Liver (tissue), 9 donors: ENCODE results near the gene STAT1. TPM values are rescaled to one million over a fixed set of nuclear protein-coding genes. Genes with fewer than 3 reads are reported as not detected.

Source experiments
- DNase-seq: peaks from one replicate; pipeline ENCODE4 v3.0.0-alpha.2; 2017; ENCODE audit warnings: low spot score
- H3K27ac ChIP-seq, 2 donors: one replicate each; pipeline ENCODE4 v1.7.0; 2013; ENCODE audit warnings: inconsistent platforms in 2 of 2, low read length in 2 of 2, control low read depth in 1 of 2, low read depth in 1 of 2, mild to moderate bottlenecking in 1 of 2
- H3K27me3 ChIP-seq, 4 donors: one replicate each; pipeline versions ENCODE4 v1.6.1 to v1.7.0; 2013; ENCODE audit warnings: low read length in 3 of 4, inconsistent platforms in 1 of 4, mild to moderate bottlenecking in 1 of 4, moderate library complexity in 1 of 4; ENCODE audit not compliant: control insufficient read depth in 4 of 4, insufficient read depth in 4 of 4
- H3K36me3 ChIP-seq, 4 donors: one replicate each; pipeline versions ENCODE4 v1.6.1 to v1.7.0; 2013; ENCODE audit warnings: low read length in 3 of 4, mild to moderate bottlenecking in 3 of 4, low read depth in 1 of 4, moderate library complexity in 1 of 4; ENCODE audit not compliant: control insufficient read depth in 4 of 4, insufficient read depth in 3 of 4
- H3K4me1 ChIP-seq, 4 donors: one replicate each; pipeline versions ENCODE4 v1.6.1 to v1.7.0; 2013; ENCODE audit warnings: low read length in 3 of 4, mild to moderate bottlenecking in 3 of 4, moderate library complexity in 1 of 4; ENCODE audit not compliant: control insufficient read depth in 4 of 4, insufficient read depth in 4 of 4
- H3K4me3 ChIP-seq, 3 donors: one replicate each; pipeline versions ENCODE4 v1.6.1 to v1.7.0; 2013; ENCODE audit warnings: low read length in 3 of 3, control low read depth in 1 of 3, low read depth in 1 of 3, mild to moderate bottlenecking in 1 of 3
- H3K9ac ChIP-seq, 2 donors: one replicate each; pipeline ENCODE4 v1.7.0; 2013; ENCODE audit warnings: low read length in 2 of 2, mild to moderate bottlenecking in 2 of 2, moderate library complexity in 2 of 2, control low read depth in 1 of 2, low read depth in 1 of 2
- H3K9me3 ChIP-seq, 4 donors: one replicate each; pipeline versions ENCODE4 v1.6.1 to v1.7.0; 2013; ENCODE audit warnings: low read length in 3 of 4; ENCODE audit not compliant: control insufficient read depth in 4 of 4
- EGR1 ChIP-seq, 2 donors: IDR thresholded peaks; 2 replicates each; pipeline ENCODE4 v1.6.1; 2016 to 2018; ENCODE audit warnings: antibody characterized with exemption in 2 of 2, low read depth in 2 of 2
- FOXA1 ChIP-seq: IDR thresholded peaks from 2 replicates; pipeline ENCODE4 v1.6.1; 2016; ENCODE audit warnings: antibody characterized with exemption
- FOXA2 ChIP-seq: IDR thresholded peaks from 2 replicates; pipeline ENCODE4 v1.6.1; 2016; ENCODE audit warnings: antibody characterized with exemption
- GABPA ChIP-seq, 2 donors: IDR thresholded peaks in 1 of 2; conservative IDR thresholded peaks in 1 of 2; 2 replicates each; pipeline ENCODE4 v1.6.1; 2016; ENCODE audit warnings: antibody characterized with exemption in 2 of 2, mild to moderate bottlenecking in 1 of 2, moderate library complexity in 1 of 2
- HNF4A ChIP-seq, 2 donors: conservative IDR thresholded peaks; 2 replicates each; pipeline ENCODE4 v1.6.1; 2016; ENCODE audit warnings: antibody characterized with exemption in 2 of 2, mild to moderate bottlenecking in 2 of 2
- HNF4G ChIP-seq: IDR thresholded peaks from 2 replicates; pipeline ENCODE4 v1.6.1; 2016; ENCODE audit warnings: antibody characterized with exemption
- JUND ChIP-seq, 2 donors: IDR thresholded peaks; 2 replicates each; pipeline ENCODE4 v1.6.1; 2016; ENCODE audit warnings: antibody characterized with exemption in 2 of 2
- NR2F2 ChIP-seq: IDR thresholded peaks from 2 replicates; pipeline ENCODE4 v1.6.1; 2016; ENCODE audit warnings: antibody characterized with exemption
- RAD21 ChIP-seq, 2 donors: IDR thresholded peaks; 2 replicates each; pipeline ENCODE4 v1.6.1; 2016; ENCODE audit warnings: antibody characterized with exemption in 2 of 2, mild to moderate bottlenecking in 2 of 2
- REST ChIP-seq: IDR thresholded peaks from 2 replicates; pipeline ENCODE4 v1.6.1; 2016; ENCODE audit warnings: antibody characterized with exemption, mild to moderate bottlenecking
- RXRA ChIP-seq, 2 donors: IDR thresholded peaks; 2 replicates each; pipeline ENCODE4 v1.6.1; 2017 to 2018; ENCODE audit warnings: antibody characterized with exemption in 2 of 2, mild to moderate bottlenecking in 1 of 2
- SP1 ChIP-seq: IDR thresholded peaks from 2 replicates; pipeline ENCODE4 v1.6.1; 2018; ENCODE audit warnings: antibody characterized with exemption, mild to moderate bottlenecking
- TAF1 ChIP-seq: conservative IDR thresholded peaks from 2 replicates; pipeline ENCODE4 v1.6.1; 2016; ENCODE audit warnings: antibody characterized with exemption, mild to moderate bottlenecking
- YY1 ChIP-seq: IDR thresholded peaks from 2 replicates; pipeline ENCODE4 v1.6.1; 2016; ENCODE audit warnings: antibody characterized with exemption, mild to moderate bottlenecking
- ZBTB33 ChIP-seq: IDR thresholded peaks from 2 replicates; pipeline ENCODE4 v1.6.1; 2016; ENCODE audit warnings: antibody characterized with exemption
- WGBS: extraction: QIAGEN DNeasy Blood & Tissue Kit; methylation state at CpG from one replicate; pipeline ENCODE4 v1.1.7; 2013; 5-methylcytosine and 5-hydroxymethylcytosine counted together
- polyA plus RNA-seq, 2 donors: library from polyadenylated mRNA; stranded (reverse) in 1 of 2; unstranded in 1 of 2; fragments of 200-250 nt in 1 of 2; fragments of >200 nt in 1 of 2; fragmentation: Nextera tagmentation in 1 of 2; extraction: Ambion mirVana in 1 of 2; gene quantifications; one replicate each; pipeline versions ENCODE4 v1.2.1 to v1.2.3, GENCODE V29; 2013 to 2015
- total RNA-seq, 2 donors: library from RNA; depleted of rRNA; stranded (reverse); fragments of >200 nt; gene quantifications; one replicate each; pipeline ENCODE4 v1.2.3, GENCODE V29; 2014
- TF ChIP-seq, protein P1 (sequence below): fragments of 150-350 bp; IDR thresholded peaks from 2 replicates; pipeline ENCODE4 v1.5.1; 2017; ENCODE audit warnings: improper control_type of control experiment, low read depth, low read length; ENCODE audit not compliant: missing input control
- donor health status: healthy.
- donor health status: healthy.
- donor health status: healthy.
- donor health status: healthy.
- donor health status: healthy.

Gene STAT1
- total and polyA plus RNA-seq, 4 donors: 26.2 to 78.7 (median 45.6) TPM

- DNase-seq: no peak
- H3K9ac ChIP-seq: no peak overlapping the region
- H3K9me3 ChIP-seq: no peaks in the 10 kb centered on the region
- no peaks in the 10 kb centered on the region for H3K27me3 ChIP-seq
- peak overlapping the region; percentile 33 to 59 for H3K27ac ChIP-seq
- WGBS: 61% methylated on average over 14 of the region's 14 CpGs
- no peak overlapping the region for H3K4me3 ChIP-seq
- H3K36me3 ChIP-seq: peaks cover 20 to 98% (median 92%) of the 10 kb centered on the region in 4 donors
- TF ChIP-seq REST (peak; percentile 76), YY1 (no peak), NR2F2 (peak; percentile 79), SP1 (peak; percentile 40), RAD21 (IDR thresholded peaks at IDR 0.05) (peak in 1 of 2 donors; percentile 17), HNF4A (conservative IDR thresholded peaks at IDR 0.05) (no peak), RXRA (IDR thresholded peaks at IDR 0.05) (peak; percentile 11 to 21)
- TF ChIP-seq, protein P1, sequence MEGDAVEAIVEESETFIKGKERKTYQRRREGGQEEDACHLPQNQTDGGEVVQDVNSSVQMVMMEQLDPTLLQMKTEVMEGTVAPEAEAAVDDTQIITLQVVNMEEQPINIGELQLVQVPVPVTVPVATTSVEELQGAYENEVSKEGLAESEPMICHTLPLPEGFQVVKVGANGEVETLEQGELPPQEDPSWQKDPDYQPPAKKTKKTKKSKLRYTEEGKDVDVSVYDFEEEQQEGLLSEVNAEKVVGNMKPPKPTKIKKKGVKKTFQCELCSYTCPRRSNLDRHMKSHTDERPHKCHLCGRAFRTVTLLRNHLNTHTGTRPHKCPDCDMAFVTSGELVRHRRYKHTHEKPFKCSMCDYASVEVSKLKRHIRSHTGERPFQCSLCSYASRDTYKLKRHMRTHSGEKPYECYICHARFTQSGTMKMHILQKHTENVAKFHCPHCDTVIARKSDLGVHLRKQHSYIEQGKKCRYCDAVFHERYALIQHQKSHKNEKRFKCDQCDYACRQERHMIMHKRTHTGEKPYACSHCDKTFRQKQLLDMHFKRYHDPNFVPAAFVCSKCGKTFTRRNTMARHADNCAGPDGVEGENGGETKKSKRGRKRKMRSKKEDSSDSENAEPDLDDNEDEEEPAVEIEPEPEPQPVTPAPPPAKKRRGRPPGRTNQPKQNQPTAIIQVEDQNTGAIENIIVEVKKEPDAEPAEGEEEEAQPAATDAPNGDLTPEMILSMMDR: no peak
- no peaks in the 10 kb centered on the region for H3K4me1 ChIP-seq
Measured at GRCh38 chr2:190979906-190980629, 33.9 kb downstream of the STAT1 start.

DNA sequence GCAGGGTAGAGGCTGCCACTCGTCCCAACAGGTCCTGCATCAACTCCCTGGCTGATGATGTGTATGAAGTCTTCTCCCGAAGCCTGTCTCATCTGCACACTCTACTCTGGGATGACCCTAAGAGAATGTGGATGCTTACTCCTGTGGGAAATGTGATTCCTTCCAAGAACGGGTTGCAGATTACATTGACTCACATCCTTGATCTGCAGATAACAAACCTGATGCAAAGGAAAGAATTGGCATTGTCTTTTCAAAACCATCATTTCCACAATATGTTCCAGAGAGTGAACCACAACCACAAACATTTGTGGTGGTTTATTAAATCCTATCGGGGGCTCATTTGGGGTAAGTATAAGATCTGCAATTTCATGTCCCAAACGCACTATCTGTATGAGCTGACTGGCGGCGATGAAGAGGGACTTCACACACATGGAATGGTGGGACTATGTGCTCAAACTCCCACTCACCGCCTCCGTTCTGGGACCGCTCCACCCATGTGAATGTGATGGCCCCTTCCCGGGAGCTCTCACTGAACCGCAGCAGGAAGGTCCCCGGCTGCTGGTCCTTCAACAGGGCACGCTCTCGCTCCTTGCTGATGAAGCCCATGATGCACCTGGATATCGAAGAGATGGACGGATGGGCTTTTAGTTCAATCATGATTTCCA, 35.5 kb downstream of the STAT1 start:
- 97% methylated on average over 17 of the region's 17 CpGs for WGBS
- Histone ChIP-seq H3K9me3 (no peaks in the 10 kb centered on the region), H3K9ac (no peak overlapping the region), H3K27ac (no peak overlapping the region), H3K4me3 (no peak overlapping the region), H3K27me3 (no peaks in the 10 kb centered on the region), H3K36me3 (peaks cover 25 to 98% (median 92%) of the 10 kb centered on the region in 4 donors), H3K4me1 (no peaks in the 10 kb centered on the region)
- no peak for DNase-seq
- no peak for TF ChIP-seq RXRA (IDR thresholded peaks at IDR 0.05)
- TF ChIP-seq ZBTB33: no peak
- no peak for TF ChIP-seq HNF4G
- TF ChIP-seq RAD21 (IDR thresholded peaks at IDR 0.05): no peak
- no peak for TF ChIP-seq TAF1
- TF ChIP-seq REST: no peak
- TF ChIP-seq EGR1 (IDR thresholded peaks at IDR 0.05; ENCODE audit: low read depth in 2 of 2): no peak
- no peak for TF ChIP-seq GABPA (IDR thresholded peaks at IDR 0.05 in 1 of 2, conservative IDR thresholded peaks at IDR 0.05 in 1 of 2)
- no peak for TF ChIP-seq FOXA1
- TF ChIP-seq, protein P1: no peak
- TF ChIP-seq NR2F2: no peak
- TF ChIP-seq HNF4A (conservative IDR thresholded peaks at IDR 0.05): no peak
- no peak for TF ChIP-seq FOXA2
- TF ChIP-seq JUND (IDR thresholded peaks at IDR 0.05): no peak
